NCI-H2171 treated with DMSO at 0.1 percent for 48 hours (cell line): ENCODE data around the gene RINL.
A peak's percentile ranks its signal among the peaks of the same experiment; 100 is the strongest.
"Not testable (repeated sequence)": the region's sequence is repeated elsewhere in the genome, so short reads cannot be mapped to it uniquely, and the experiment has no call there.

Experiments used
- DNase-seq: peaks from one replicate; lab custom pipeline; 2025; lab: John Stamatoyannopoulos, UW

The RINL gene

GRCh38 chr19:38875656-38876395 lies 2.2 kb downstream of the RINL start:
- DNase-seq, result no peak

GRCh38 chr19:38873400-38873799 lies 4.7 kb downstream of the RINL start:
- DNase-seq, result not testable (repeated sequence)

- no peak for DNase-seq
Measured at GRCh38 chr19:38870612-38871011, 7.5 kb downstream of the RINL start.

GRCh38 chr19:38869836-38870607 lies 8.1 kb downstream of the RINL start:
- no peak for DNase-seq

- no peak for DNase-seq
Measured at GRCh38 chr19:38869160-38869835, 8.8 kb downstream of the RINL start.

GRCh38 chr19:38868551-38868950 lies 9.5 kb downstream of the RINL start:
- no peak for DNase-seq

- no peak for DNase-seq
Measured at GRCh38 chr19:38867171-38867780, 10.8 kb downstream of the RINL start.

GRCh38 chr19:38862321-38863059 lies 15.6 kb downstream of the RINL start:
- DNase-seq, result peak; percentile 67

GRCh38 chr19:38861368-38861767 lies 16.7 kb downstream of the RINL start:
- no peak for DNase-seq

- DNase-seq, result not testable (repeated sequence)
Measured at GRCh38 chr19:38859631-38860204, 18.4 kb downstream of the RINL start.

GRCh38 chr19:38856813-38857212 lies 21.3 kb downstream of the RINL start:
- DNase-seq, result no peak

- DNase-seq, result not testable (repeated sequence)
Measured at GRCh38 chr19:38855751-38856150, 22.3 kb downstream of the RINL start.

- DNase-seq, result not testable (repeated sequence)
Measured at GRCh38 chr19:38854961-38855360, 23.1 kb downstream of the RINL start.

- no peak for DNase-seq
Measured at GRCh38 chr19:38853214-38853613, 24.9 kb downstream of the RINL start.

- no peak for DNase-seq
Measured at GRCh38 chr19:38852231-38853044, 25.6 kb downstream of the RINL start.

GRCh38 chr19:38851622-38852230 lies 26.3 kb downstream of the RINL start:
- DNase-seq, result peak; percentile 73

GRCh38 chr19:38850976-38851621 lies 27.0 kb downstream of the RINL start:
- peak; percentile 42 for DNase-seq

- no peak for DNase-seq
Measured at GRCh38 chr19:38850436-38850975, 27.6 kb downstream of the RINL start.

GRCh38 chr19:38849860-38850435 lies 28.1 kb downstream of the RINL start, which contains the start of gene HNRNPL:
TSS of gene HNRNPL (minus strand) at chr19:38849986. CDS start at chr19:38849966, 20 bp downstream.
- DNase-seq, result peak; percentile 100
